G401 (cell line): ENCODE results near the gene CSF1. TPM values are rescaled to one million over a fixed set of nuclear protein-coding genes. Genes with fewer than 3 reads are reported as not detected.
A peak's percentile ranks its signal among the peaks of the same experiment; 100 is the strongest.
"Not testable (repeated sequence)": the region's sequence is repeated elsewhere in the genome, so short reads cannot be mapped to it uniquely, and the experiment has no call there.

Experiments
- DNase-seq: peaks from one replicate; pipeline ENCODE4 v3.0.0-alpha.2; 2015; ENCODE audit warnings: low spot score
- in situ Hi-C: cut with HindIII; loops from 2 replicates; pipeline ENCODE4 v1.10.0; 2016; ENCODE audit warnings: low sequenced_read_pairs, mixed read lengths
- total RNA-seq: library from RNA; depleted of rRNA; stranded (reverse); fragments of >200 nt; shearing (Covaris generic); gene quantifications from 2 replicates; pipeline ENCODE4 v1.2.3, GENCODE V29; 2014

The CSF1 gene
- total RNA-seq, 1 experiment from 2014 or later = 13.4 TPM

DNA sequence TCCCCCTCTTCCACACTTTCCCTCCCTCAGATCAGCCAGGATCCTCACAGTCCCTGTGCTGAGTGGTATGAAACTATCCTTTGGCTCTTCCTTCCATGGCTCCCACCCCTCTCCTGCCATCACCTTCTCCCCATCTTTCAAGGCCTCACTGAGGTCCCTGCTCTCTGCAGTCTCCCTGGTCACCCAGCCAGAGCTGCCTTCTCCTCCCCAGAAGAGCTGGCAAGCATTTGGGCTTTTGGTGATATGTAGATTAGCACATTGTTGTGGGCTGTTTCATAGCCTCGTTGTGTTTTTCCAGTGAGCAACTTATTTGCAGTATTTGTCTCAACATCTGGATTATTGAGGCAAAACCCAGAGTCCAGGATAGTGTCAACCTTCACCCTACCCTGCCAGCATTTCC, 2.2 kb downstream of the CSF1 start:
- in situ Hi-C loops = no loop called here

DNA sequence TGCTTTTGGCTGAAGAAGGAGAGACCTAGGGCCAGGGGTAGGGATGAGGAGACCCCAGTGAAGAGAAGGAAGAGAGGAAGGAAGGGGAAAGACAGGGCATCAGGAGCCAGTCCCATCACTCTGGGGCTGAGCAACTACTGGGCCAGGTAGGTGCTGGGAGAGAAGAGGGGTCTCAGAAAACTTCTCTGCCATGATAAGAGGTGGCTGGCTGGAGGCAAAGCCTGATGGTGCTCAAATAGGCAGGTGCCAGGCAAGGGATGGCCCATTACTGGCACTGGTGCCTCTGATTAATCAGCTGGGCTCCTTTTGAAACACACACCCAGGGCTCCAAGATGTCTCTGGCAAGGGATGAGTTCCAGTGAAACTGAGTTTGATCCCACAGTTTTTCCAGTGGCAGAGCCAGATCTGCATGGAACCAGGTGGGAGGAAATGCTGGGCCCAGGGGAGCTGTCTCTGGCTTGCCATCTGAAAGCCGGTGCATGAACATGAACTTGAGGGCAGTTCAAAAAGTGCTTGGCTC, 2.8 kb downstream of the CSF1 start:
- DNase-seq = no peak
- in situ Hi-C loops = no loop called here

More for the DNA sequence above, 2.2 kb downstream of the CSF1 start:
- no peak for DNase-seq

DNA sequence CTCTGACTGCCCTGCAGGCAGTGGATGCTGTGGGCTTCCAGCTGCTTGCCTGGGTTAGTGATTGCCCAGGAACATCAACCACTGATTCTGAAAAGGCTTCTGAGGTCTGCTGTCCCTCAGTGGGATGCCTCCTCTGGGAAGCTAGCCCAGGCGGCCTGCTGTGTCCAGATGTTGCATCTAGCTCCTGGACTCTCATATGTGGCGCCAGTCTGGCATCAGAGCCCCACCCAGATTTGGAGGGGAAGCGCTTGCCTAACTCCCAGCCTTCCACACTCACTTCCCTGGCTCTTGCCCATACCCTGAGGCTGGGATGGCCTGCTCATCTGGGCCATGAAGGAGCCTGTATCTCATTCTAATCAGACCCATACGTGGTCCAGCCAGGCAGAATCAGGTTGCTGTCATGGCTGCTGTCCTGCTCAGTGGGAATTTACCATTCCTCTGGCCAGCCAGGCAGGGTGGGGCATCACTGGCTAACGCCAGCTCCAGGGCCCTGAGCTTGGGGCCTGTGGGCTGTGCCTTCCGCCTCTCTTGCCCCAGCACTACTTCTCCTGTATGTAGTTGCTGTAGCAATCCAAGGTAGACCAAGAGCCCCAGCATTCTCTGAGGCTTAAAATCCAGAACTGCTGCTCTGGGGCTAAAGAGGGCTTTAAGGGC, 4.1 kb downstream of the CSF1 start:
- in situ Hi-C loops = no loop called here
- no peak for DNase-seq

DNA sequence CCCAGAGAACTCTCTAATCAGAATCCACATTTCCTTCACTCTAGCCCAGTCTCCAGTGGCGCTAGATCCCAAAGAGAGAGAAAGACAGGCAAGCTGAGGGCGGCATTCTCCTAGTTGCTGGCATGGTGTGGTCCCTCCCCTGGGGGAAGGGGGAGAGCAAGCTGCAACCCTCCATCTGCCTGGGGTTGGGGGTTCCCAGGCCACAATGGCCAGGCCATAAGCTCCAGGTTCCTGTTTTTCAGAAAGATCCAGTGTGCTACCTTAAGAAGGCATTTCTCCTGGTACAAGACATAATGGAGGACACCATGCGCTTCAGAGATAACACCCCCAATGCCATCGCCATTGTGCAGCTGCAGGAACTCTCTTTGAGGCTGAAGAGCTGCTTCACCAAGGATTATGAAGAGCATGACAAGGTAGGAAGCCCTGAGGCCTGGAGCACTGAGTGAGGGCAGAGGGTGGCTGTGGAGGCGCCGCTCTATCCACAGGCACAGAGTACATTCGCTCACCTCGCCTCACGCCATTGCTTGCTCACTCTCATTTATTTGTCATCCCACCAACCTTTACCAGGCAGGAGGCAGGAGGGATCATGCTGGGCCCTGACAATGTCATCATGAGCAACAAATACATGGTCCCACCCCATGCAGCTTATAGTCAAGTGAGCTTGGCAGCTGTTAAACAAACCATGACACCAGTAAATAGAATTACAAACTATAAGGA, 6.6 kb downstream of the CSF1 start:
- DNase-seq = no peak
- in situ Hi-C loops = no loop called here

DNA sequence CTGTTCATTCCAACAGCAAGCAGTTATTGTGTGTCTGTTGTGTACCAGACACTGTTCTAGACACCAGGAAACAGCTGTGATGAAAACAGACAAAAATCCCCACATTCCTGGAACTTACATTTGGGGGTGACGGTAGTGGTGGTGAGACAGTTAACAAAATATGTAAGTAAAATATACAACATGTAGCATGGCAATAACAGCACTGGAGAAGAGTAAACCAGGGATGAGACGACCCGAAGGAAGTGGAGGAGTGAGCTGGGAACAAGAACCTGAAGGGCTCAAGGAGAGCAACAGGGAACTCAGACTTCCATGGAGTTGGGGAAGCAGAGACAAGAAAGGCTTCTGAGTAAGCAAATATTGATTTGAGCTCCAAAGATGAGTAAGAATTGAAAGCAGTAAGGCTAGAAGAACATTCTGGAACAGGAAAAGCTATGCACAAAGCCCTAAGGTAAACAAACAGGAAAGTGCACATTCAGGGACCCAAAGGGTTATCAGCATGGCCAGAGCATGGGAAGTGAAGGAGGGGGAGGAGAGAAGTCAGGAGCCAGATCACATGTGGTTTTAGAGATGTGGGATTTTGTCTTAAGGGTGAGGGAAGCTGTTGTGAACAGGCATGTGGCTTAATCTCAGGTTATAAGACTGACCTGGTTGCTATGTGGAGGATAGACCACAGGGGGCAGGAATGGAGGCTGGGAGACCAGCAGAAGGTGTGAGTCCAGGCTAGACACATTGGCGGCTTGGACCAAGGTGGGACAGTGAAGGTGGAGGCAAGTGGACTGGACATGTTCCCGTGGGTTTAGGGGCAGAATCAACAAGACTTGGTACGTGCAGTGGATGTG, 7.3 kb downstream of the CSF1 start:
- no peak for DNase-seq
- in situ Hi-C loops = no loop called here

DNA sequence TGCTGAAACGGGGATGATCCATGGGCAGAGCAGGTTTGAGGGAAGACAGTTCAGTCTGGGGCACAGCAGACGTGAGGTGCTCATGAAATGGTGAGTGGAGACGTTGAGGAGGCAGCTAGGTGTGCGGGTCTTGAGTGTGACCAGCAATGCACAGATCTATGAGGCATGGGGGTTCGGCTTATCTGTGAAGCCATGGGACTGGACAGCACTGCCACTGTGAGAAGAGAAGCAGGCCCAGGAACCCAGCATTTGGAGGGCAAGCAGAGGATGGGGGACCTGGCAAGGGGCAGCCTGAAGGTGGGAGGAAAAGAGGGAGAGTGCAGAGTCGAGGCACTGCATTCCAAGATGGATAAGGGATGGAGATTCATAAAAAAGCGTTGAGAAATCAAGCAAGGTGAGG, 8.0 kb downstream of the CSF1 start:
- no peak for DNase-seq
- in situ Hi-C loops = no loop called here

DNA sequence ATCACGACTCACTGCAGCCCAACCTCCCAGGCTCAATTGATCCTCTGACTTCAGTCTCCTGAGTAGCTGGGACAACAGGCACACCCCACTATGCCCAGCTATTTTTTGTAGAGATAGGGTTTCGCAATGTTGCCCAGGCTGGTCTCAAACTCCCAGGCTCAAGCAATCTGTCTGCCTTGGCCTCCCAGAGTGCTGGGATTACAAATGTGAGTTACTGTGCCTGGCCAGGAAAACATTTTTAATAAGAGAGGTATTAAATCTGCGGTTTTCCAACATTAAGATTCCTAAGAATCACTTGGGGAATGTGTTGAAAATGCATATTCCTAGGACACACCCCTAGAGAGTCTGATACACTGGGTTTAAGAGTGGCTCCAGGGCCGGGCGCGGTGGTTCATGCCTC, 8.7 kb downstream of the CSF1 start:
- no peak for DNase-seq
- in situ Hi-C loops = no loop called here

DNA sequence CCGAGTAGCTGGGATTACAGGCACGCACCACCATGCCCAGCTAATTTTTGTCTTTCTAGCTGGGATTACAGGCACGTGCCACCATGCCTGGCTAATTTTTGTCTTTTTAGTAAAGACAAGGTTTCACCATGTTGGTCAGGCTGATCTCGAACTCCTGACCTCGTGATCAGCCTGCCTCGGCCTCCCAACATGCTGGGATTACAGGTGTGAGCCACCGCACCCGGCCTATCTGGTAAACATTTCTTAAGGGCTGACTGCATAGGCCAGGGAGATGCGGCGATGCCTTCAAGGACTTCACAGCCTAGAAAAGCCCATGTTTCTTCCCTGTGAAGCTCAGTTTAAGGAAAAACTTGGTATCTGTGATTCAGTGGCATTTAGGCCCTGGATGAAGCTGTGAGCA, 9.7 kb downstream of the CSF1 start:
- in situ Hi-C loops, DNase-seq: not testable (repeated sequence)

DNA sequence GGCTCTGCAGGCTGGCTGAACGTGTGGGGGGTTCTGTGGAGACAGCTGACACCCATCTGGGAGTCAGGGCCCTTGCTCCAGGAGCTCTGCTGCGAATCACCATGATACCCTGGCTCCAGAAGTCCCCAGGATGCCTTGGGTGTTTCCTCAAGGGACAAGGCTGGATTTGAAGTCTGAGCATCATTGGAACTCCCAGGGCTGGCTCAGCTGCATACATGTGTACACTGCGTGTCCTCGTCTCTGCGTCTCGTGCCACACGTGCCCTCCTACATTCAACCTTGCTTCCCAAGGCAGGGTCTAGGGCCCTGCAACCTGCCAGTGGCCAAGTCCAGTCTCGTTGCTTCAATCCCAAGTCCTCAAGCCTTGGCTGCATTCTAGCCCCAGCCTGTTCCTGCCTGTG, 11.7 kb downstream of the CSF1 start:
- DNase-seq = no peak
- in situ Hi-C loops = no loop called here

DNA sequence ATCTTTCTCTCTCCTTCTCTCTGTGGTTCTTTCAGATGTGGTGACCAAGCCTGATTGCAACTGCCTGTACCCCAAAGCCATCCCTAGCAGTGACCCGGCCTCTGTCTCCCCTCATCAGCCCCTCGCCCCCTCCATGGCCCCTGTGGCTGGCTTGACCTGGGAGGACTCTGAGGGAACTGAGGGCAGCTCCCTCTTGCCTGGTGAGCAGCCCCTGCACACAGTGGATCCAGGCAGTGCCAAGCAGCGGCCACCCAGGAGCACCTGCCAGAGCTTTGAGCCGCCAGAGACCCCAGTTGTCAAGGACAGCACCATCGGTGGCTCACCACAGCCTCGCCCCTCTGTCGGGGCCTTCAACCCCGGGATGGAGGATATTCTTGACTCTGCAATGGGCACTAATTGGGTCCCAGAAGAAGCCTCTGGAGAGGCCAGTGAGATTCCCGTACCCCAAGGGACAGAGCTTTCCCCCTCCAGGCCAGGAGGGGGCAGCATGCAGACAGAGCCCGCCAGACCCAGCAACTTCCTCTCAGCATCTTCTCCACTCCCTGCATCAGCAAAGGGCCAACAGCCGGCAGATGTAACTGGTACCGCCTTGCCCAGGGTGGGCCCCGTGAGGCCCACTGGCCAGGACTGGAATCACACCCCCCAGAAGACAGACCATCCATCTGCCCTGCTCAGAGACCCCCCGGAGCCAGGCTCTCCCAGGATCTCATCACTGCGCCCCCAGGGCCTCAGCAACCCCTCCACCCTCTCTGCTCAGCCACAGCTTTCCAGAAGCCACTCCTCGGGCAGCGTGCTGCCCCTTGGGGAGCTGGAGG, 12.7 kb downstream of the CSF1 start:
- in situ Hi-C loops = no loop called here
- no peak for DNase-seq

DNA sequence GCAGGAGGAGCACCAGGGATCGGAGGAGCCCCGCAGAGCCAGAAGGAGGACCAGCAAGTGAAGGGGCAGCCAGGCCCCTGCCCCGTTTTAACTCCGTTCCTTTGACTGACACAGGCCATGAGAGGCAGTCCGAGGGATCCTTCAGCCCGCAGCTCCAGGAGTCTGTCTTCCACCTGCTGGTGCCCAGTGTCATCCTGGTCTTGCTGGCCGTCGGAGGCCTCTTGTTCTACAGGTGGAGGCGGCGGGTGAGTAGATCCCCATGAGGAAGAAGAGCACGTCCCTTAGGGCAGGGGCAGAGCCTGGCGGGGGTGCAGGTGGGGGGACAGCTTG, 13.3 kb downstream of the CSF1 start:
- no peak for DNase-seq
- in situ Hi-C loops = no loop called here

DNA sequence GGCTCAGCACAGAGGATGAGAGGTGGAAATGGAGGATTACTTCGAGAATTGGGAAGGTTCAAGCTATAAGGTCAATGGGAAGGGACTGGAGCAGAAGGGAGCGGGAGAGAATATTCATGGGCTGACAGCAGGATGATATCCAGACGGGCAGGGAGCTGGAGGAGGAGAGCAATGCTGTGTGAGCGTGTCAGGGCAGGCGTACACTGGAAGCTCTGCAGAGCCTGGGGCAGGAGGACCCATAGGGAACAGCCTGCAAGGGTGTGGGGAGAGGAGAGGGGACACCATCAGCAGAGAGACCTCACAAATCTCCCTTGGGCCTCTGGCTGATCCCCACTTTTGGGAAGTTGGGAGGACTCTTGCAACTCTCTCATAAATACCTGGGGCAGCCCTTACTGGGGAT, 13.7 kb downstream of the CSF1 start:
- in situ Hi-C loops = no loop called here
- no peak for DNase-seq

DNA sequence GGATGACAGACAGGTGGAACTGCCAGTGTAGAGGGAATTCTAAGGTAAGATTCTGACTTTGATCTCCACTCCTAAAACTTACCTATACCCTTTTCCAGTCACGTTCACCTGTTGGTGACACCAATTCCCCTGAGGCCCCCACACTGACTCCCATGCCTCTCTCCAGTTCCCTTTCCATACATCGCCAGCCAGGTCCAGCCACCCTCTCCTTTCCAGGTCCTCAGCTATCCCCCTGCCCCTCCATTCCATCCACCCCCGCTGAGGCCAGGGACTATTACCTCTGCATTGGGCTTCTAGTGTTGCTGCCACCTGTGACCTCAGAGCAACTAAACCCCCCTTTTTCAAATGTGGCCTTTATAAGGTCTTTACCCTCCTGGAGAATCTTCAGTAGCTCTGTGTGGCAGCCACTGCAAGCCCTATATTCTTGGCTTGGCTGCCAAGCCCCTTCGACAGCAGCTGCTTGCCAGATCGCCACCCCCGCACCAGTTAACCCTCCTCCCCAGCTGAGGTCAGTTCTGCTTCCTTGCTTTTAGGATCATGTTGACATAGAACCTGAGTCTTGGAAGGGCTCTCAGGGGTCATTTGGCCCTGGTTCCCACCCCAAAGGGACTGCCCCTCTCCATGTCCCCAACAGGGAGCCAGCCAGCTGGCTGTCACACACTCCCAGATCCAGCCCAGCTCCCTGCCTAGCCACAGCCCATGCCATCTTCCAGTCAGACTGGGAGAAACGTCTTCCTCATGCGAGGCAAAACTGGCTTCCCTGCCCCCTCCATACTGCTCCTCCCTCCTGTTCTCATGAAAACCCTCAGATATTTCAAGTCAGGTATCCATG, 14.7 kb downstream of the CSF1 start:
- in situ Hi-C loops = no loop called here
- DNase-seq = no peak

DNA sequence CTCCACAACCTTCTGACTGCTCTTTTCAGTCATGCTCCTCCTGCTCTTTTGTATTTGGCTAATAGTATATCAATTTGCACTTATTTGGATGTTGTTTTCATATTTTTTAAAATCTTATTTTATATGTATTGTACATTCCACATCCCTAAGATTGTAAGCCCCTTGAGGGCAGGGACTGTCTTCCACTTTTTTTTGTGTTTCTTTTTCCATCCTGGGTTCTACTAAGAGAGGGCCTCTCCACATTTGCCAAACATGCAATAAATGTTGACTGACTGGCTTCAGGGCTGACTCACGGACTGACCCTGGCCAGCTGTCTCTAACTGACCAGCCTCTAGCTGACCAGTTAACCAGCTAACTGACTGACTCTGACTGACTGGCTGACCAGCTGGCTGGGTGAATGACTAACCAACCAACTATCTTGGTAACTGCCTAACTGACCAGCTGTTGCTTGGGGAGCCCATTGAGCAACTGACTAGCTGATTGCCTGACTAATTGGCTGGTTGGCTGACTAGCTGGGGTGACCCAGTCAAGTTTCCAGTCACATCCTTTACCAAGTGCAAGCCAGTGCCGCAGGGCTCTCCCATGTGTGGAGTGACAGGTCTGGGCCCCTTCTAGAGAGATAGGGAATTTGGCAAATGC, 16.1 kb downstream of the CSF1 start:
- in situ Hi-C loops = no loop called here
- no peak for DNase-seq

DNA sequence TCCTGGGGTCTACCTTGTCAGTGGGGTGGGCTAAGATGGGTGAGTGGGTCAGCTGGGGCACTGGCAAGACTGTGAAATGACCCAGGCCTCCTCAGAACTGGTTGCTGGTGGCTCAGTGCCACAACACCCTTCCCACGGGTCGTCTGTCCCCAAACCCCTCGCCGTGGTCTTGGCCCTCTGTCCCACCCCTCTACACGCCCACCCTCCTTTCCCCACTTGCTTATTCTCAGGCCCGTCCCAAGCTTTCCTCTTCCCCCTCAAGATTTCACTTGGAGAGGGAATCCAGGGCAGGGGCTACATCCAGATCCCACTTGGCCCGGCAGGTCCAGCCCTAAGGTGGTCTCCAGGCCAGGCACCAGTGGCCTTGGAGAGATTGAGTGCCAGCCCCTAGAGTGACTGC, 16.7 kb downstream of the CSF1 start:
- in situ Hi-C loops = no loop called here
- no peak for DNase-seq

DNA sequence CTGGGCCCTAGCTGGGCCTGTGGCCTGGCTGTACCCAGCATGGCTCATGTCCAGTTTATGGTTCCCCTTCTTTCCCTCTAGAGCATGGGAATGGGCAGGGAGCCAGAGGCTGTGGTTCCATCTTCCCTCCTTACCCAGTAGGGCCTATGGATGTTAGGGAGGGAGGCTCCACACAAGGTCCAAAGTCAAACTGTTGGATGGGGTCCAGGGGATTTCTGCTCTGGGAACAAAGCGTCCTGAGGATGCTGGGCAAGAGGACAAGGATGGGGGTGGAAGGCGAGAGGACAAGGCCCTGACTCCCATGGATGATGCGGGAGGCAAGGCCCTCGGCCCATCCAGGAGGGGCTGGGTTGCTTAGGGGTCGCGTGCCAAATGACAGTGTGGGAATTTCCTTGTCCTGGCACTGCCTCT, 17.3 kb downstream of the CSF1 start:
- peak; percentile 64 for DNase-seq
- in situ Hi-C loops = no loop called here

DNA sequence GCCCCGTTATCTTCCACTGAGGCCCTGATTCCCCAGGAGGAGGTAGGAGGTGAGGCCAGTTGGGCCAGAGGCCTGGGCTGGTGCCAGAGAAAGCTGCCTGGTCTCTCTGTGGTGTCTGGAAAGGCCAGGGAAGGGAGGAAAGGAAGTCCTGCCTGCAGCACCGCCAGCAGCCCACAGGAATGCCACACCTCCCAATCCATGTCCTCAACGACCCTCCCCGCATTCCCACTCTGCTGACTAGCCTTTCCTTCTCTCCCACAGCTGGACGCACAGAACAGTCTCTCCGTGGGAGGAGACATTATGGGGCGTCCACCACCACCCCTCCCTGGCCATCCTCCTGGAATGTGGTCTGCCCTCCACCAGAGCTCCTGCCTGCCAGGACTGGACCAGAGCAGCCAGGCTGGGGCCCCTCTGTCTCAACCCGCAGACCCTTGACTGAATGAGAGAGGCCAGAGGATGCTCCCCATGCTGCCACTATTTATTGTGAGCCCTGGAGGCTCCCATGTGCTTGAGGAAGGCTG, 18.0 kb downstream of the CSF1 start:
- DNase-seq = peak; percentile 72
- in situ Hi-C loops = no loop called here

DNA sequence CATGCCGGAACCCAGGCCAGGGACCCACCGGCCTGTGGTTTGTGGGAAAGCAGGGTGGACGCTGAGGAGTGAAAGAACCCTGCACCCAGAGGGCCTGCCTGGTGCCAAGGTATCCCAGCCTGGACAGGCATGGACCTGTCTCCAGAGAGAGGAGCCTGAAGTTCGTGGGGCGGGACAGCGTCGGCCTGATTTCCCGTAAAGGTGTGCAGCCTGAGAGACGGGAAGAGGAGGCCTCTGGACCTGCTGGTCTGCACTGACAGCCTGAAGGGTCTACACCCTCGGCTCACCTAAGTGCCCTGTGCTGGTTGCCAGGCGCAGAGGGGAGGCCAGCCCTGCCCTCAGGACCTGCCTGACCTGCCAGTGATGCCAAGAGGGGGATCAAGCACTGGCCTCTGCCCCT, 18.5 kb downstream of the CSF1 start:
- DNase-seq = no peak
- in situ Hi-C loops = no loop called here
